ENCODE measurements around the gene KAZN.

KAZN gene

DNA sequence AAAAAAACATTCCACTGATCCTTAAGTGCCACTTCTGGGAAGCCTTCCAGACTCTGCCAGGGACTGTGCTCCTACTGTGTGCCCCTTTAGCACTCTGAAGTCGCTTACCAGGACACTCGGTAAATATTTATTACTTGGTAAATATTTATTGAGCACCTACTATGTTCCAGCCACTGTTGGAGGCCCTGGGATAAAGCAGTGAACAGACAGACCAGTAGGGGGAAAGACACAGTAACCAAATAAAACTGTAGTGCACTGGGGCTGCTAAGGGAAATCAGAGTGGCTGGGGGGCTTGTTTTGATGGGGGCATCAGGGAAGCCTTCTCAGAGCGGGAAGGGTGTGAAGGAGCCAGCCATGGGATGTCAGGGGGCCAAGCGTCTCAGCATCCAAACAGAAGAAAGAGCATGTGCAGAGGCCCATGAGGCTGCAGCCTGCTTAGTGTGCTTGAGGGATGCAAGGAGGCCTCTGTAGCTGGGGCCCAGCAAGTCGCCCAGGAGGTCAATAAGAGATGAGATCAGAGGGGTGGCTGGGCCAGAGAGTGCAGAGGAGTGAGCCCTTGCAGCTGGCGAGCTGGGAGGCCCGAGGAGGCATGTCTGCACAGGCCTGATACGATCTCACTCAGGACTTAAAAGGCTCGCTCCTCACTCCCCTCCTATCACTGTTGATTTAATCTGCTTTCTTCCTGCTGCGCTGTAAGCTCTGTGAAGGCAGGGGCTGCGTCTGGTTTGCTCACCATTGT is 28.6 kb downstream of the KAZN start:
- Histone ChIP-seq H3K4me1 (ENCODE audit: insufficient read depth, low read length, poor library complexity, severe bottlenecking) (no peaks in the 10 kb centered on the region), H3K27me3 (ENCODE audit: insufficient read depth, low read length, poor library complexity, severe bottlenecking) (no peaks in the 10 kb centered on the region), H3K9me3 (ENCODE audit: insufficient read depth, low read depth, low read length) (no peaks in the 10 kb centered on the region), H3K4me3 (ENCODE audit: low read length, poor library complexity, severe bottlenecking) (no peak overlapping the region), H3K36me3 (ENCODE audit: insufficient read depth, low read length) (no peaks in the 10 kb centered on the region), H3K9ac (ENCODE audit: low read depth, low read length, poor library complexity, severe bottlenecking) (no peak overlapping the region), H3K79me2 (ENCODE audit: insufficient read depth, low read length) (no peaks in the 10 kb centered on the region), H3K4me2 (ENCODE audit: low read depth, low read length, poor library complexity, severe bottlenecking) (no peak overlapping the region), H4K20me1 (ENCODE audit: insufficient read depth, low read length, poor library complexity, severe bottlenecking) (no peaks in the 10 kb centered on the region), H3K9me2 (replicated peaks; ENCODE audit: low read depth, low read length) (no peaks in the 10 kb centered on the region), H2AFZ (ENCODE audit: low read length) (no peak overlapping the region), H3F3A (ENCODE audit: low read depth) (no peaks in the 10 kb centered on the region)
- no peak for TF ChIP-seq EZH2phosphoT487 (IDR thresholded peaks at IDR 0.05; ENCODE audit: borderline replicate concordance)
- TF ChIP-seq, protein P1, sequence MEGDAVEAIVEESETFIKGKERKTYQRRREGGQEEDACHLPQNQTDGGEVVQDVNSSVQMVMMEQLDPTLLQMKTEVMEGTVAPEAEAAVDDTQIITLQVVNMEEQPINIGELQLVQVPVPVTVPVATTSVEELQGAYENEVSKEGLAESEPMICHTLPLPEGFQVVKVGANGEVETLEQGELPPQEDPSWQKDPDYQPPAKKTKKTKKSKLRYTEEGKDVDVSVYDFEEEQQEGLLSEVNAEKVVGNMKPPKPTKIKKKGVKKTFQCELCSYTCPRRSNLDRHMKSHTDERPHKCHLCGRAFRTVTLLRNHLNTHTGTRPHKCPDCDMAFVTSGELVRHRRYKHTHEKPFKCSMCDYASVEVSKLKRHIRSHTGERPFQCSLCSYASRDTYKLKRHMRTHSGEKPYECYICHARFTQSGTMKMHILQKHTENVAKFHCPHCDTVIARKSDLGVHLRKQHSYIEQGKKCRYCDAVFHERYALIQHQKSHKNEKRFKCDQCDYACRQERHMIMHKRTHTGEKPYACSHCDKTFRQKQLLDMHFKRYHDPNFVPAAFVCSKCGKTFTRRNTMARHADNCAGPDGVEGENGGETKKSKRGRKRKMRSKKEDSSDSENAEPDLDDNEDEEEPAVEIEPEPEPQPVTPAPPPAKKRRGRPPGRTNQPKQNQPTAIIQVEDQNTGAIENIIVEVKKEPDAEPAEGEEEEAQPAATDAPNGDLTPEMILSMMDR (conservative IDR thresholded peaks at IDR 0.05; ENCODE audit: low read length), result no peak

DNA sequence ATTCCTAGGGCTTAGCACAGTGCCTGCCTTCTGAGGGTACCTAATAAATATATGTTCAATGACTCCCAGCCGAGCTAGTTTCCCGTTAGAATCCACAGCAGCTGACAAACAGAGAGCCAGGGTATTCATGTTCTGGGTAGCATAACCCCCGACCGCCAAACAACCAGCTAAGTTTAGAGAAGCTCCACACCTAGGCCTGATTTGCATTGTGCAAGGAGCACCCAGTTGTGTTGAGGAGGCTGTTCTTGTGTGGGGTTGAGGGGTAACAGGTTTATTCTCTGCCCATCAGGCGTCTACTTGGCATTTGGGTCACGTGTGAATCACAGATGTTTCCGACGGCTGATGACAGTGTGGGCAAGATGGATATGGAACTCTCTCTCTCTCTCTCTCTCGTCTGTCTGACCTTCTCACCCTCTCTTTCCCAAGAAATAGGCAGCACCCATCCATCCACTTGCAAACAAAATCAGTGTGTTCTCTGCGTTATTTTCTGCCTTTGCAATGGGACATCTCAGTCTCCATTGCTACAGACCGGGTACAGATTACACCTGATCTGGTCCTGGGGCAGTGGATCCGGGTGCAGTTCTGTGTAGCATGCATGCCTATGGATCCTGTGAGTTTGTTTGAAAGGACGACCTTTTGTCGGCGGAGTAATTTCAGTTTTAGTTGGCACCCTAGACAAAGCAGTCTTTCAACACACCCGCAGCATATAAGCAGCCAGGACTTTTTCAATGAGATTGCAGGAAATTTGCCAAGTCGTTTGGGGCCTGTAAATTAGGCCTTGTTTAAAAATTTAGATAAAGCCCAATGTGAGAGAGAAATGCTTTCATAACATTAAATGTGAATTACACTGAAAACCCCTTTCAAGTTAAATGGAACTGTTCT is 29.4 kb downstream of the KAZN start:
- no peak overlapping the region for H2AFZ ChIP-seq (ENCODE audit: low read length)
- H3K9me2 ChIP-seq (replicated peaks; ENCODE audit: low read depth, low read length), result no peaks in the 10 kb centered on the region
- H3K9me3 ChIP-seq (ENCODE audit: insufficient read depth, low read depth, low read length), result no peaks in the 10 kb centered on the region
- H3K79me2 ChIP-seq (ENCODE audit: insufficient read depth, low read length), result no peaks in the 10 kb centered on the region
- no peak overlapping the region for H3K4me2 ChIP-seq (ENCODE audit: low read depth, low read length, poor library complexity, severe bottlenecking)
- TF ChIP-seq, protein P1 (conservative IDR thresholded peaks at IDR 0.05; ENCODE audit: low read length), result no peak
- no peak for TF ChIP-seq EZH2phosphoT487 (IDR thresholded peaks at IDR 0.05; ENCODE audit: borderline replicate concordance)
- H3F3A ChIP-seq (ENCODE audit: low read depth), result no peaks in the 10 kb centered on the region
- H3K4me3 ChIP-seq (ENCODE audit: low read length, poor library complexity, severe bottlenecking), result no peak overlapping the region
- H3K9ac ChIP-seq (ENCODE audit: low read depth, low read length, poor library complexity, severe bottlenecking), result no peak overlapping the region
- no peaks in the 10 kb centered on the region for H4K20me1 ChIP-seq (ENCODE audit: insufficient read depth, low read length, poor library complexity, severe bottlenecking)
- no peaks in the 10 kb centered on the region for H3K27me3 ChIP-seq (ENCODE audit: insufficient read depth, low read length, poor library complexity, severe bottlenecking)
- H3K4me1 ChIP-seq (ENCODE audit: insufficient read depth, low read length, poor library complexity, severe bottlenecking), result no peaks in the 10 kb centered on the region
- no peaks in the 10 kb centered on the region for H3K36me3 ChIP-seq (ENCODE audit: insufficient read depth, low read length)

DNA sequence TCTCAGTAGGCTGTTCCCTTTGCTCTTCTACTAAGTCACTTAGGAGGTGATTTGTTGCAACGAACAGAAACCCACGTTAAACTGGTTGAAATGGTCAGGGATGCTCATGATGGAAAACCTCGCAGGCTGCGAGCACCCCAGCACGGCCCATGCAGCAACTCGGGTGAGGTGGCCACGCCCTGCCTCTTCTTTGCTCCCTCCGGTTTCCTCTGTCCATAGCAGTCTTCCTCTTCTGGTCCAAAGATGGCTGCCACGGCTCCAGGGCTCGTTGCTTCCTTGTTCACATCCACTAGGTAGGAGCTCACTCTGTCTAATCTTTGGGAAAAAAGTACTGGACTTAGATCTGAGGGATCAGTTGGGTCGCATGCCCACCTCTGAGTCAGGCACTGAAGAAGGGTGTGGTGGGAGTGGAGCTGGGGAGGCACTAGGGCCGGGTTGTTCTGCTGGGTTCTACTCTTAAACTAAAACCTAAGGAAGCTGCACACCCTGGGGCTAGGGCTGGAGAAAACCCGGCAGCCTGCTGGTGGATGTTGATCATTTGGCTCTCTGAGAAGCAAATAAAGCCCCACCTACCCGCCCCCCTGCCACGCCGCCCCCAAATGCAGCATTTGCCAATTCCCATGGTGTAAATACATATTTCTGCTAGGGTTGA is 31.0 kb downstream of the KAZN start:
- Histone ChIP-seq H3K4me3 (ENCODE audit: low read length, poor library complexity, severe bottlenecking) (no peak overlapping the region), H3K27me3 (ENCODE audit: insufficient read depth, low read length, poor library complexity, severe bottlenecking) (no peaks in the 10 kb centered on the region), H2AFZ (ENCODE audit: low read length) (no peak overlapping the region), H3F3A (ENCODE audit: low read depth) (no peaks in the 10 kb centered on the region), H4K20me1 (ENCODE audit: insufficient read depth, low read length, poor library complexity, severe bottlenecking) (no peaks in the 10 kb centered on the region), H3K4me2 (ENCODE audit: low read depth, low read length, poor library complexity, severe bottlenecking) (no peak overlapping the region), H3K4me1 (ENCODE audit: insufficient read depth, low read length, poor library complexity, severe bottlenecking) (no peaks in the 10 kb centered on the region), H3K36me3 (ENCODE audit: insufficient read depth, low read length) (no peaks in the 10 kb centered on the region), H3K9ac (ENCODE audit: low read depth, low read length, poor library complexity, severe bottlenecking) (no peak overlapping the region), H3K9me3 (ENCODE audit: insufficient read depth, low read depth, low read length) (no peaks in the 10 kb centered on the region), H3K79me2 (ENCODE audit: insufficient read depth, low read length) (no peaks in the 10 kb centered on the region), H3K9me2 (replicated peaks; ENCODE audit: low read depth, low read length) (no peaks in the 10 kb centered on the region)
- TF ChIP-seq, protein P1 (conservative IDR thresholded peaks at IDR 0.05; ENCODE audit: low read length), result no peak
- TF ChIP-seq EZH2phosphoT487 (IDR thresholded peaks at IDR 0.05; ENCODE audit: borderline replicate concordance), result no peak
